HG02981 (cell line): ENCODE data around the gene HNRNPK.

Experiments used
- ATAC-seq: cut with Tn5 transposase; IDR thresholded peaks from one replicate; pipeline ENCODE4 v1.9.1; 2021; ENCODE audit warnings: mild to moderate bottlenecking, moderate library complexity; ENCODE audit not compliant: unreplicated experiment

Gene HNRNPK

GRCh38 chr9:83979812-83980394 is at the start of gene HNRNPK:
Gene HNRNPK, minus strand, starts transcription at chr9:83980215. Its CDS starts 1,963 bp downstream, at chr9:83978252.
- ATAC-seq, result peak; percentile 78

GRCh38 chr9:84027201-84027600 is 47.2 kb upstream of the HNRNPK start:
- no peak for ATAC-seq

- ATAC-seq, result no peak
These were observed 44.1 kb upstream of the HNRNPK start for GRCh38 chr9:84024041-84024575.

- ATAC-seq, result no peak
These were observed 27.6 kb upstream of the HNRNPK start for GRCh38 chr9:84007662-84008061.

- no peak for ATAC-seq
These were observed 23.2 kb upstream of the HNRNPK start for GRCh38 chr9:84003246-84003645.

GRCh38 chr9:84002344-84002743 is 22.3 kb upstream of the HNRNPK start:
- peak; percentile 80 for ATAC-seq

- ATAC-seq, result no peak
These were observed 21.6 kb upstream of the HNRNPK start for GRCh38 chr9:84001621-84002020.

GRCh38 chr9:84000186-84000585 is 20.2 kb upstream of the HNRNPK start:
- ATAC-seq, result no peak

GRCh38 chr9:83999141-83999918 is 19.3 kb upstream of the HNRNPK start:
- ATAC-seq, result no peak

- ATAC-seq, result no peak
These were observed 16.1 kb upstream of the HNRNPK start for GRCh38 chr9:83996126-83996525.

- ATAC-seq, result no peak
These were observed 12.9 kb upstream of the HNRNPK start for GRCh38 chr9:83992901-83993300.

- no peak for ATAC-seq
These were observed 12.4 kb upstream of the HNRNPK start for GRCh38 chr9:83992407-83992806.

- no peak for ATAC-seq
These were observed 11.3 kb upstream of the HNRNPK start for GRCh38 chr9:83991355-83991754.

- ATAC-seq, result no peak
These were observed 8.4 kb upstream of the HNRNPK start for GRCh38 chr9:83988411-83988810.

GRCh38 chr9:83987402-83987791 is 7.4 kb upstream of the HNRNPK start:
- ATAC-seq, result no peak

GRCh38 chr9:83986765-83987401 is 6.9 kb upstream of the HNRNPK start:
- ATAC-seq, result no peak

GRCh38 chr9:83986195-83986594 is 6.2 kb upstream of the HNRNPK start:
- no peak for ATAC-seq

GRCh38 chr9:83981126-83981871 is 1.3 kb upstream of the HNRNPK start:
- ATAC-seq, result peak; percentile 10

- peak; percentile 63 for ATAC-seq
These were observed 545 bp upstream of the HNRNPK start, which contains the start of gene RMI1 for GRCh38 chr9:83980395-83981125. Gene RMI1, plus strand, starts transcription at chr9:83980805. Its CDS starts 20,182 bp downstream, at chr9:84000987.
